ENCODE results near the gene KDM3A. TPM values are rescaled to one million over a fixed set of nuclear protein-coding genes. Genes with fewer than 3 reads are reported as not detected.

The KDM3A gene
- total RNA-seq, 1 donor = 28.9 TPM

GRCh38 chr2:86510436-86510933 is 69.3 kb downstream of the KDM3A start:
- no peak for TF ChIP-seq CTCF (IDR thresholded peaks at IDR 0.05; ENCODE audit: insufficient read depth, low read length)
- H3K4me3 ChIP-seq (ENCODE audit: low read depth, low read length) = no peak overlapping the region
- DNase-seq (ENCODE audit: low read depth) = no peak

GRCh38 chr2:86512034-86512433 is 70.9 kb downstream of the KDM3A start:
- no peak for TF ChIP-seq CTCF (IDR thresholded peaks at IDR 0.05; ENCODE audit: insufficient read depth, low read length)
- no peak for DNase-seq (ENCODE audit: low read depth)
- no peak overlapping the region for H3K4me3 ChIP-seq (ENCODE audit: low read depth, low read length)

GRCh38 chr2:86512892-86513291 is 71.7 kb downstream of the KDM3A start:
- DNase-seq (ENCODE audit: low read depth) = no peak
- TF ChIP-seq CTCF (IDR thresholded peaks at IDR 0.05; ENCODE audit: insufficient read depth, low read length) = no peak

GRCh38 chr2:86513948-86514660 is 72.9 kb downstream of the KDM3A start:
- DNase-seq (ENCODE audit: low read depth) = no peak
- no peak for TF ChIP-seq CTCF (IDR thresholded peaks at IDR 0.05; ENCODE audit: insufficient read depth, low read length)
- no peak overlapping the region for H3K4me3 ChIP-seq (ENCODE audit: low read depth, low read length)

More at GRCh38 chr2:86512892-86513291, 71.7 kb downstream of the KDM3A start:
- no peak overlapping the region for H3K4me3 ChIP-seq (ENCODE audit: low read depth, low read length)

- H3K4me3 ChIP-seq (ENCODE audit: low read depth, low read length) = no peak overlapping the region
- TF ChIP-seq CTCF (IDR thresholded peaks at IDR 0.05; ENCODE audit: insufficient read depth, low read length) = peak; percentile 51
- peak; percentile 26 for DNase-seq (ENCODE audit: low read depth)
These were observed 77.3 kb downstream of the KDM3A start for GRCh38 chr2:86518481-86518880.

GRCh38 chr2:86519349-86519748 is 78.2 kb downstream of the KDM3A start:
- no peak for DNase-seq (ENCODE audit: low read depth)
- TF ChIP-seq CTCF (IDR thresholded peaks at IDR 0.05; ENCODE audit: insufficient read depth, low read length) = no peak
- no peak overlapping the region for H3K4me3 ChIP-seq (ENCODE audit: low read depth, low read length)

Data from fibroblast of the aortic adventitia (primary cell).